HG03135 (cell line): ENCODE measurements around the gene DLGAP1.
"Not testable (repeated sequence)": the region's sequence is repeated elsewhere in the genome, so short reads cannot be mapped to it uniquely, and the experiment has no call there.

Experiments
- ATAC-seq: cut with Tn5 transposase; IDR thresholded peaks from one replicate; pipeline ENCODE4 v1.9.1; 2021; ENCODE audit warnings: mild to moderate bottlenecking, moderate library complexity; ENCODE audit not compliant: unreplicated experiment

DLGAP1 gene

DNA sequence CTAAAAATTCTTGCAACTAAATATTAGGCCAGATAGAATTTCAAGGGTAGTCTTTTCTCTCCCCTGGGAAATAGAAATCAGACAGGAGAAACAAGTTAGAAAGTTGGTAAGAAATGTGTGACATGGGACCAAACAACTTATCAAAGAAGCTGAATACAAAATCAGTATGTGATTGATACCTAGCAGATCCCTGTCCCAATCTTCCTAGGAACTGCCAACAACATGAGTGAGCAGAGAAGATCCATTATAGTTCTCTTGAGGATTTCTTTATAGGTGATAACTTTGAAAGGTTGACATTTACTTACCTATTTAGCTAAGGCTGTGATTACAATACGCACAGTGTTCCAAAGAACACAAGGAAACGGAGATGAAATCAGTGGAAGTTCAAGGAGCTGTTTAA is 162.4 kb downstream of the DLGAP1 start:
- ATAC-seq, result no peak

DNA sequence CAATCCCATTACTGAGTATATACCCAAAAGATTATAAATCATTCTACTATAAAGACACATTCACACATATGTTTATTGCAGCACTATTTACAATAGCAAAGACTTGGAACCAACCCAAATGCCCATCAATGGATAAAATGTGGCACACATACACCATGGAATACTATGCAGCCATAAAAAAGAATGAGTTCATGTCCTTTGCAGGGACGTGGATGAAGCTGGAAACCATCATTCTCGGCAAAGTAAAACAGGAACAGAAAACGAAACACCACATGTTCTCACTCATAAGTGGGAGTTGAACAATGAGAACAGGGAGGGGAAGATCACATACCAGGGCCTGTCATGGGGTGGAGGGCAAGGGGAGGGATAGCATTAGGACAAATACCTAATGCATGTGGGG is 167.8 kb downstream of the DLGAP1 start:
- not testable (repeated sequence) for ATAC-seq

DNA sequence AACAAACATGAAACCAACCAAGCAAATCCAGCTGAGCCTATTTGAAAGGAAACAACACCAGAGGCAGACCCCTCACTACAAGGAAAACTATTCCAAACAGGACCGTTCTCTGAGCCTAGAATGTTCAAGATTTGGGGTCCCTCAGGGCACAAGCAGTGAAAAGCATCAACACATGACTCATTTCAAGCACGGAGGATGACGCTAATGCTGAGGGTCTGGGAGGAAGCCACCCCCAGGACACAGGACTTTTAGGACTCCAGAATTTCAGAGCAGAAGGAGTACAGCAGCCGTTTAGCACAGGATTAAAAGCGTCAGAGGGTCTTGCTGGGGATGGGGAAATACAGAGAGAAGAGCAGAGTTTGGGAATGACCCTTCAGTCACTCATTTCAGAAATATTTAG is 168.9 kb downstream of the DLGAP1 start:
- no peak for ATAC-seq

DNA sequence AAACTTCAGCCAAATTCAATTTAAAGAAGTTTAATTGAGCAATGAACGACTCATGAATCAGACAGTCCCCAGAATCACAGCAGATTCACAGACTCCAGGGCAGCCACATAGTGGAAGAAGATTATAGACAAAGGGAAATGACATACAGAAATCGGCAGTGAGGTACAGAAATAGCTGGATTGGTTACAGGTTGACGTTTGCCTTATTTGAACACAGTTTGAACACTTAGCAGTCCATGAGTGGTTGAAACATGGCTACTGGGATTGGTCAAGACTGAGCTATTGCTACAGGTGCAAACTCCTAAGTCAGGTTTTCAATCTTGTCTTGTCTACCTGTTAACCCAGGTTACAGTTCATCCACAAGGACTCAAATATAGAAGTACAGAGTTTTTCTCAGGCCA is 169.6 kb downstream of the DLGAP1 start:
- ATAC-seq, result no peak

DNA sequence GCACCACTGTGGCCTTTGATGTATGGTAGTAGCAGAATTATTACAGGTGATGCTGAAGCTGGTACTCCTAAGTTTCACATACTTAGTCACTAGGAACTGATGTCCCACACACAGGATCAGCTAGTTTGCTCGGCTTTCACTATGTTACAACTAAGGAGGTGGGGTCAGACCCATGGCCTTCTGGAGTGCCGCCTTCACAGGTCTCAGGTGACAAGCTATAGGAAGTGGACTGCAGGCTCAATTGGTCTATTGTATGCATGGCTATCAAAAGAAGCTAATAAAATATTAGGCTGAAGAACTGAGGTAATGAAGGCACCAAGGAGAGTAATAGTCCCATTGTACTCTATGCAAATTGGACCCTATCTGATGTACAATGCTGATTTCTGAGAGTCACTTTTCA is 170.6 kb downstream of the DLGAP1 start:
- ATAC-seq, result no peak

DNA sequence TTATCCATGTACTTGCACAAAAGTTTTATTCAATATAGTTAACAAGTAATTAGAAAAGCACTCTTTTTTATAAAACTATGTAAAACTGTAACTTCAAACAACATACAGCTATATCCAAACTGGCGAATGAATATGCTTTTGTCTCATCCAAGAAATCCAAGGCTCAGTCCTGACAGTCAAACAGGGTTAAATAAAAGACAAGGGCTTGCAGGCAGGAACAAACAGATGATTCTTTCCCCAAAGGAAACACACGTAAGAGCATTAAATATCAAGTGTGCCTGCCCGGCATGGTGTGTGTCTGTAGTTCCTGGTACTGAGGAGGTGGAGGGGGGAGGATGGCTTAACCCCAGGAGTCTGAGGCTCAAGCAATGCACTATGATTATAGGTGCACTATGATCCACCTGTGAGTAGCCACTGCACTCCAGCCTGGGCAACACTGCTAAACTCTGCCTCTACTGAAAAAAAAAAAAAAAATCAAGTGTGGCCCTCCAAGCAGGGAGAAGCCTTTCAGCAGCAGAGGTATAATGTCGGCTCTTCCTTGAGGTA is 171.3 kb downstream of the DLGAP1 start:
- no peak for ATAC-seq

DNA sequence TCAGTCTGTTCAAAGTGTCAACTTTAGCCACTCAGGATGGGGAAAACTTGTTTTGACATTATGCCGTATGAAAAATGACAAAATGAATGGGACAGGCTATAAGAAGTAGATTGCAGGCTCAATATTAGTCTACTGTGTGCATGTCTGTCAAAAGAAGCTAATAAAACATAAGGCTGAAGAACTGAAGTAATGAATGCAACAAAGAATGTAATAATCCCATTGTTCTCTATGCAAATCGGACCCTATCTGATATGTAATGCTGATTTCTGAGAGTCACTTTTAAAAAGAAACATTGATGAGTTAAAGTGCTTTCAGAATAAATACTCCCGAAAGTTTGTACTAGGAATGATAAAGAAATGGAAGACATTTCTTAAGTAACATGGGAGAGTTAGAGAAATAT is 172.2 kb downstream of the DLGAP1 start:
- no peak for ATAC-seq

DNA sequence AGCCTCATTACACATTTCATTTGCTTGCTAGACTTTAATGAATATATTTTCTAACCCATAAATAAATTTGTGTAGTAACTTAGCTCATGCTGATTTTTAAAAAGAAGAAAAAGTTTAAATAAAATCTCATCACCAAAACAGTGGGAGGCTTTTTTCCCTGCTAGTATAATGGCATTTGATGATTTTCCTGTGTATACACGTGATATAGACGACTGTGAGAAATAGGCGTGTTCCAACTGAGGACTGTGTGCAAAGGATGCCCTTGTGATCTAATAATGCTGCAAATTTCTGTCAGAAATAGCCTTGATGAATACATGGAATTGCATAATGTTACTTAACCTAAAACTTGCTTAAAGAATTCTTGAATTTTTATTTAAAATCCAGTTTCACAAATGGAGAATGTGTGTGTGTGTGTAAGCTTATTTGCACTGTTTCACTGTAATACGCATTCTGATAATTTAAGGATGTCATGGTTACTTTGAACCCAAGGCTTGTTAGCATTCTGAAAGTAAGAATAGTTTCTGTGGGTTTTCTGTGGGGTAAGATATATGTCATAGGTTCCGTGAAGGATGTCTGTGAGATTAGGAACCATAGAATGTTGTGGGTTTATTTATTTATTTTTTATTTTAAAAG is 178.0 kb downstream of the DLGAP1 start:
- no peak for ATAC-seq

DNA sequence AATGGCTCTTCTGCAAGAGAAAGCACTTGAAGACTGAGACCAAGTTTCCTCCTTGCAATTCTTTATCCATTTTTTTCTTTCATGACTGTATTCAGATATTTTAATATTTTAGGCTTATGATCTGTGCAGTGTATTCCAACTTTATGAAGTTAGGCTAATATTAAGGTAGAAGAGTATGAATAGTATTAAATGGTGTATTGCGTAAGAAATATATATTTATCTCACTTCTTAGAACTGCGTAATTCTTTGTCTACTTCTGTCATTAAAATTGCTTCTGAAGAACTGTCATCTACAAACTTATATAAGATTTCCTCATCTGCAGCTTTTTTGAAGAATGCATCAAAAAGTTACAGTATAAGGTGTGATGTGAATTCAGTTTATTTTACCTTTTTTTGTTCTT is 183.2 kb downstream of the DLGAP1 start:
- no peak for ATAC-seq

DNA sequence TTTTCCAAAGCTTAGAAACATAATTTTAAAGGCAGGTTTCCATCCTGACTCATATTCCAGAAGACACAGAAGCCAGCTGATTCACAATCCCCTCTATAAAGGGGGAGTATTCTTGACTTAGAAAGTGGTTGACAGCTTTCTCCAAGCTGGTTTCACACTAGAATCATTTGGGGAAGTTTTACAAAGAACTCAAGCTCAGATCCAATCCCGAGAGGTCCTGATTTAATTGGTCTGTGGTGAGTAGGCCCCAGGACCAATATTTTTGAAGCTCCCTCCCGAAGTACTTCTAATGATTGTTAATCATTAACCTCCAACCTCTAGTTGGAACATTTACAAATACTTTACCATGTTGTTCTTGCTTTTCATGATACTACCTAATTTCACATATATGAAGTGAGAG is 184.1 kb downstream of the DLGAP1 start:
- no peak for ATAC-seq

DNA sequence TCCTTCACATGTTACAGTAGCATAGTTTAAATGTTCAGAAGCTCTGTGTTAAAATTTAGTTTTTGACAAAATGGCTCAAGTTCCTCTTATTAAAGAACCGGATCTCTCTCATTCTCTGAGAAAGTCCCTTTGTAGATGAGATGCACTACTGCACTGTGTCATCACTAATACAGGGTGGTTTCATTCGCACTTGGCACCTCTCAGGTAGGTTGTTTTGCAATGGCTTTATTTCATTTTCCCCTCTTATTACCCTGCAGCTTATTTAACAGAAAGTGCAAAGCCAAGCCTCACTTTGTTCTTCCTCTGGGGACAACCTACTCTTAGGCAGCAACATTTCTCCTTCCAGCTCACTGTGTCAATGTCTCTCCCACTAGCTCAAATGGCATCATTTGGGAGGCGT is 185.1 kb downstream of the DLGAP1 start:
- no peak for ATAC-seq

DNA sequence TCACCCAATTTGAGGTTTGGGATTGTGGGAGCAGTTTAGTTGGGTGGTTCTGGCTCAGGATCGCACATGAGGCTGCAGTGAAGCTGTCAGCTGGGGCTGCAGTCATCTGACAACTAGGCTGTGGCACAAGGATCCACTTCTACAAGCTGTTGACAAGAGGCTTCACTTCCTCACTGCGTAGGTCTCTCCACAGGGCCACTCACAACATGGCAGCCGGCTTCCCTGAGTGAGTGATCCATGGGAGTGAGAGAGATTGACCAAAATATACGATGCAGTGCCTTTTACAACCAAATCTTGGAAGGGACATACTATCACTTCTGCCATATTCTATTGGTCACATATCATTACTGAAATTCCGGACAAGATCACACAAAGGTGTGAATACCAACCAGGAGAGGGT is 187.5 kb downstream of the DLGAP1 start:
- no peak for ATAC-seq

DNA sequence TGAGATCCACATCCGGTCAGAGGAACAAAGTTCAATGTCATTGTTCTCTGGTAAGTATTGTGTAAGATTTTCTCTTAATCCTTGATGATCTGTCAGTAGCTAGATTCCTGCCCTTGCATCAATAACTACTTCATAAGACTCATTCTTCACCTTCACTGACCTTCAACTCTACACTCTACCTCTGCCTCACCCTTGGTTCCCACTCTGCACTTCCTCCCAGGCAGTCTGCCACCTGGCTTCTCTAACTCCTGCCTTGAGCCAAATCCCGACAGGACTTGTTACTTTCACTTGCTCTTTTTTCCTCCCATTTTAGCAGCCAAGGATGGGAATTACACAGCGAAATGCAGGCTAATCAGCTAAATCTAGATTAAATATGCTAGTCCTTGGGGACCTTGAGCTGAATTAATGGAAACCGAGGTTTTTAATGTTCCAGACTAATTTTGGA is 190.7 kb downstream of the DLGAP1 start:
- ATAC-seq, result no peak

DNA sequence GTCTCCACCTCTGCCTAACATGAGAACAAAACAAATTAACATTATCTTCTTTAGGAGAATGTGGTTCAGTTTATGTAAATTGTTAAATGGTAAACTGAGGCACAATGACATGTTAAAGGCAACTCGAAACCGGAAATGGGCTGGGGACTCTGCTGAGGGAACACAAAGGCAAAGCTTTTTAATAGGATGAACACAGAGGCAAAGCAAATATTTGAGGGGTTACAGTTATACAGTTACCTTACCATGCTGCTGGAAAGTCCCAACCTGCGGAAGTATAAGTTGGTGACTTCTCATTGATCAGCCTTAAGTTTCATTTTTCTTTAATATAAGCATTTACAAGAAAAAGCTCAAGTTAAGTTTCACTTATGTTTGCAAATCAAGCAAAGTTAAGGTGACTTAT is 195.0 kb downstream of the DLGAP1 start:
- ATAC-seq, result no peak

DNA sequence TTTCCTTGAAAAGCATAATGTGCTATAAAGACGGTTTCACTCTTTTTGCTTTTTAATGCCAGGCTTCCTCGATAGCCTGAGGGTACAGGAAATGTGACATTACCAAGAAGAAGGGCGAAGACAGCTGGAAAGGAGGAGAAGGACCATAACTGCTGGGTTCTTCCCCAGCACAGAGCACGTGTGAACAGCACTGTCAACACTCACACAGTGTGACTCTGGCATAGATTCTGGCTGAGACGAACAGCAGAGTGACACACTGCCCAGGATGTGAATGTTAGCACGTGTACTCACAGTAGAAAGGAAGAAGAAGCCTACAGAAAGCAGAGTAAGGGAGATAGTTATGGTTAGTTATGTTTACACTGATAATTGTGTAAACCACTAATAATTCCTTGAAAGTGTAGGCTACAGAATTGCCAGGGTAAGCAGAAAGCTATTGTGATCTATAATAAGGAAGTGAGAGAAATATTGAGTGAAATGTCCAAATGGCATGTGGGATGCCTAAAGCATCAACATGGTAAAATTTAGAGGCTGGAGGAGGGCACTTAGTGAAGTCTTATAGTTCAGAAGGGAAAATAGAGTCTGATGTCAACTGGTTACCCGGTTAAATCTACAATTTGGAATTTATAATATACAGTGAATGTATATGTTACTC is 198.2 kb downstream of the DLGAP1 start:
- no peak for ATAC-seq

DNA sequence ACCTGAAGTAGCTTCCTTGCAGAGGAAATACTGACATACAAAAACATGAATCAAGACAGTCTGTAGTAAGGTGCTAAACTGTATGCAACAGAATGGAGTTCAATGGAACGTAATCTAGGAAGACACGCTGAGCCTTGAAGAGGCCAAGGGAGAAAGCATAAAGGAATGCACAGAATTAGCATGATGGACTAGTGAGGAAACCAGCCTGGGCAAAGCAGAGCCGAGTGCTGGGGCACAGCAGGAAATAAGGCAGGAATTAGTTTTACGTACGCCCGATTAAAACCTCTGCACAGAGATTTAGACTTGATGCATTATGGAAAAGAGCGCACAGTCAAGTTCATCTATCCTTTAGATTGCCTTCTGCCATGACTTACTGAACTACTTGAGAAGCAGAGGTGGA is 200.3 kb downstream of the DLGAP1 start:
- ATAC-seq, result no peak

DNA sequence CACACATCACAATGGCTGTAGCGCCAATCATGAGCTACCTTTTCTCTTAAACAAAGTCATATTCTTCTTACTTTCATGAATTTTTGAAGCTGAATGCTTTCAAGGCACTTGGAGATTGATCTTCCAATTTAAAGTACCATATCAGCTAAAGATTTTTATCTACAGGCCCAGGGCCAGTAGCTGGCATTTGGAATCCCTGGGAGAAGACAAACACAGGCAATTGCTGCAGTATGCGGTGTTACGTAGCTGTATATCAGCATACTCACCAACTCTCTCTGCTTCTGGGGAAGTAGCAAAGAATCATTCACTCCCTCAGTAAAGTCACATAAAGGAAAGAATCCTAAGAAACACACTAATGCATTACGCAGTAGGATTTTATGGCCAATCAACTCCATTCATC is 202.3 kb downstream of the DLGAP1 start:
- ATAC-seq, result no peak

DNA sequence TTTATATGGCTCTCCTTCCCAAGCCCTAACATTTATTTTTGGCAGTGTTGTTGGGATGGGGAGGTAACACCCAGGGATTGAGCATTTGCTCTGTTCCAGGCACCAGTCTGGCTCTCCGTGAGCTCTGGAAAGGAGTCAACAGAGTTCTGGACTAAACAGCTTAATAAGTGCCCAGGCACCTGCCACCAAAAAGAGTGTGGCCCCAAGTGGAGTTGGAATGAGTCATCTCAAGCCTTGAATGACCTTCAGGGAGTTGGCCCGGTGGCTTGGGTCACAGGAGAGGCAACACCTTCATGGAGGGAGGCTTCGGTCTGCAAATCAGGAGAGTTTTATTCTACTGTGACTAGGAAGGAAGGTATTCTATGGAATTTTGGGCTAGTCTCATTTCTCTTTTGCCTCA is 203.2 kb downstream of the DLGAP1 start:
- ATAC-seq, result no peak

DNA sequence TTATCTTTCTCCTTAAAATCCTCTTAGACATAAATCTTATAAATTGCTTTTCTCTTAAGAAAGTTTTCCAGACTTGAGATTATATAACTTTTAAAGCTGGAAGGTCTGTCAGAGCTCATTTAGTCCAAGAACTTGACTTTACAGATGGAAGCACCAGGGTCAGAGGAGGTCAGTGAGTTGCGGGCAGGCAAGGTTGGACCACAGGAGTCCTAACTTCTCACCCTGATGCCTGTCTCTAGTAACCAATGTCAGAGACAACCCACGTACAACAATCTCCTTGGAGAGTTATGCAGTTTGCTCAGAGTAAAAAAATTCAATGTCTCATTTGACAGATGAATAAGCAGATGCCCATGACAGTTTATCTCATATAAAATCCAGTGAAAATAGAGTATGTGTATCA is 203.9 kb downstream of the DLGAP1 start:
- ATAC-seq, result no peak

DNA sequence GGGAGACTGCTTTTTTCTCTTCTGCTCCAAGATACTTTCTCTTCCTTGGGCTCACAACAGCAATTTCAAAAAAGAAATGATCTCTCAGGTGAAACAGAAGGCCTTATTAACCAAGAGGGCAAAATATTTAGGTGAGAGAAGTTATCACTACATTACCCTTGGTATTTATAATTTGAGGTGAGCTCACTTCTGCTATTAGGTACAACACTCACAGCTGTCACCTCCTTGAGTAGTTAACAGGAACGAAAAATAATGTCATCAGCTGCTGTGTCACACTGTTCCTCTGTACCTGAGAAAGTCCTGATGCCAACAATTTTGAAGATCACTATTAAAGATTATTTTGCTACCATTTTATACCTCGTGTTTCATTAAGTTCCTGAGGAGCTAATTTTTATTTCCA is 205.0 kb downstream of the DLGAP1 start:
- ATAC-seq, result no peak

DNA sequence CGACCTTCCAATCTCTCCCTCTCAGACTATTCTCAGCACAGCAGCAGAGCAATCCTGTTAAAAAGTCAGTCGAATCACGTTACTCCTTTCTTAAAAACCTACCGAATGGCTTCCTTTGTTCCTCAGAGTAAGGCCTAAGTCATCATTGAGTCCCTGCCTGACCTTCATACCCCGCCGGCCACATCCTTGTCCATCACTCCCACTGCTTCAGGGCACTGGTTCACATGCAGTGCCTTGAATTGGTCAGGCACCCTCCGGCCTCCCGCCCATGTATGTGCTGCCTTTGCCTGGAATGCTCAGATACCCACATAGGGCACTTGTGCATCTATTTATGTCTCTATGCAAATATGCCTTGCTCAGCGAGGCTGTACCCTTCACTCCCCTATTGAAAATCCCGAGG is 206.4 kb downstream of the DLGAP1 start:
- no peak for ATAC-seq

DNA sequence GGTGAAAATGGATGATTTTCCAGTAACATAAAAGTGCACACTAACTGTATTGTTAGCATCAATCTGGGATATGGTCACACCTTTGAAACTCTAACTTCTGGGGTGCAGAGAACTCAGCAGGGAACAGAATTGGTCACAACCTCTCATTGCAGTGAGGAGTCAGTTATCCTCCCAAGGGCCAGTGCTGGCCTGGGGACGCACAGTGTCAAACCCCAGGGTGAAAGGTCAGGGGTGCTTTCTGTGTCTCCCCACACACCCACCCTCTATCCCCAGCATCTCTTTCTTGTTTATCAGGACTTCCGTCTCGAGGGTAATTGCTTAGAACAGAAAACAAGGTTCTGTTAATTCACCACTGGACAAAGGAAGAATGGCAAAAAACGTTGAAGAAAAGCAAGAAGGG is 208.7 kb downstream of the DLGAP1 start:
- no peak for ATAC-seq

DNA sequence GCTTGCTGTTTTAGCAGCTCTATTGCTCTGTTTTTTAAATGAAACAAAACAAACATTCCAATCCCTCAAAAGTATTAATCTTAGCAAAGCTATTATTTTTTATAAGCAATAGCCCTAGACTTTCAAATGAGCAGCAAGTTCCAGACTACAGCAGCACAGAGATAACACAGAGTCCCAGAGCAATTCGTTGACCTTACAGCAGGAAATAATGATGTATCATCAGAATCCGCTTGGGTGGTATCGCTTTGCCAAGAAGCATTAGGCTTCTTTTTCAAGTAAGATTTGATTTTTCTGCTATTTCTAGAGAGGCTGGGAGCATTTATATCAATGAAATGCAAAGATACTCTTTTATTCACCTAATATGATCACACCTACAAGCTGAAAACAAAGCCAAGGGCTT is 209.7 kb downstream of the DLGAP1 start:
- no peak for ATAC-seq
